Ectodermal cell (in vitro differentiated cells): ENCODE results near the gene RAB1A.

Source experiments
- H3K27ac ChIP-seq: 2 replicates; pipeline ENCODE4 v1.7.0; 2013; ENCODE audit warnings: mild to moderate bottlenecking, low read depth, low read length; ENCODE audit not compliant: insufficient read depth, poor library complexity, severe bottlenecking
- H3K27me3 ChIP-seq: 2 replicates; pipeline ENCODE4 v1.7.0; 2013; ENCODE audit warnings: mild to moderate bottlenecking, low read length; ENCODE audit not compliant: insufficient read depth, control insufficient read depth, poor library complexity, severe bottlenecking
- H3K36me3 ChIP-seq: one replicate; pipeline ENCODE4 v1.7.0; 2013; ENCODE audit warnings: low read length; ENCODE audit not compliant: control insufficient read depth, insufficient read depth
- H3K4me1 ChIP-seq: one replicate; pipeline ENCODE4 v1.7.0; 2013; ENCODE audit warnings: low read length; ENCODE audit not compliant: control insufficient read depth, insufficient read depth
- H3K4me3 ChIP-seq: 2 replicates; pipeline ENCODE4 v1.7.0; 2013; ENCODE audit warnings: low read depth, low read length, control low read depth; ENCODE audit not compliant: insufficient read depth
- H3K9me3 ChIP-seq: 2 replicates; pipeline ENCODE4 v1.7.0; 2013; ENCODE audit warnings: mild to moderate bottlenecking, low read length, moderate library complexity; ENCODE audit not compliant: control insufficient read depth
- WGBS, 2 experiments: methylation state at CpG; one replicate each; pipeline ENCODE4 v1.1.7; 2013; ENCODE audit warnings: missing lambda C conversion rate in 2 of 2; 5-methylcytosine and 5-hydroxymethylcytosine counted together

Gene RAB1A

DNA sequence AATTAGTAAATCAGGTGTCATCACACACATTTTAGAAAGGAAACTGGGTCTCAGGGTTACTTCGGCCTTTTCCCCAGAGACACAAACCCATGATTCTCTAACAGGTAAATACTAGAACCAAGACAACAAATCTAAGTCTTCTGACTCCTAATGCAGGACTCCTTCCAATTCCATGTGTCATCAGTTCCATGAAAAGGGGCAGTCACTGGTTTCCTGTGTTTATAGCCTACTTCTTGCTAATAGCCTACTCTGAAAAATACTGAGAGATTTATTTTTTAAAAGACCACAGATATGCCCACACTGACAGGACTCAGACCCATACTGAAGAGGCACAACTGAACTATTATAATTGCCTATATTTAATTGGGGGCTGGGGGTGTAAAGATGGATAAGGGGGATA lies 33.0 kb downstream of the RAB1A start:
- Histone ChIP-seq H3K27me3 (no peaks in the 10 kb centered on the region), H3K9me3 (no peaks in the 10 kb centered on the region), H3K36me3 (peaks cover 23% of the 10 kb centered on the region), H3K4me1 (no peaks in the 10 kb centered on the region), H3K27ac (no peak overlapping the region), H3K4me3 (no peak overlapping the region)
- WGBS, 2 experiments: 95 to 96% methylated on average over 1 of the region's 1 CpG

DNA sequence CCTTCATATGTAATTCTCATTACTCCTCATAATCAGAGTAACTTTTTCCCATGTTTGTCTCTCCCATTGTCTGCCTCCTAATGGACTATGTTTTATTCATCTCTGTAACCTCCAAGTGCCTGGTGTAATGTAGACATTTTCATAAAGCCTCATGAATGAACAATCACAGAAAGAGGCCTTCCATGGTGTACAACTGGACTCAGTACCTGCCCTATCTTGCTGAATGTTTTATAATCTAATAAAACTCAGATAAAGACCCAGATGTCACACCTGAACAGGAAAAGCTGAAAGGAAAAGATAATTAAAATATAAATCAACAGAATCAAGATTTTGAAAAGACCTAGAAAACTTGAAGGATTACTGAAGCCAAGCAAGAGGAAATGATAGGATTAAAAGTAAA lies 36.7 kb downstream of the RAB1A start:
- H3K4me1 ChIP-seq: no peaks in the 10 kb centered on the region
- peaks cover 21% of the 10 kb centered on the region for H3K36me3 ChIP-seq
- H3K27ac ChIP-seq: no peak overlapping the region
- no peak overlapping the region for H3K4me3 ChIP-seq
- H3K9me3 ChIP-seq: no peaks in the 10 kb centered on the region
- no peaks in the 10 kb centered on the region for H3K27me3 ChIP-seq

DNA sequence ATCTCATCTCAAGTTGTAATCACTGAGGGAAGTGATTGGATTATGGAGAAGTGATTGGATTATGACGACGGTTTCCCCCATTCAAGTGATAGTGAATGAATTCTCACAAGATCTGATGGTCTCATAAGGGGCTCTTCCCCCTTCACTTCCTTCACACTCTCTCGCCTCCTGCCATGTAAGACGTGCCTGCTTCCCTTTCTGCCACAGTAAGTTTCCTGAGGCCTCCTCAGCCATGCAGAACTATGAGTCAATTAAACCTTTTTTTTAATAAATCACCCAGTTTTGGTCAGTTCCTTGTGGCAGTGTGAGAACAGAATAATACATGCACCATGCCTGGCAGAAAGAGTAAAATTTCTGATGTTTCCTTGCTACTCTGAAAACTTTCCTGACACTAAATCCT lies 37.1 kb downstream of the RAB1A start:
- Histone ChIP-seq H3K27ac (no peak overlapping the region), H3K4me3 (no peak overlapping the region), H3K36me3 (peaks cover 21% of the 10 kb centered on the region), H3K27me3 (no peaks in the 10 kb centered on the region), H3K9me3 (no peaks in the 10 kb centered on the region), H3K4me1 (no peaks in the 10 kb centered on the region)
- 89 to 99% methylated on average over 4 of the region's 4 CpGs for whole genome bisulfite sequencing, 2 experiments

DNA sequence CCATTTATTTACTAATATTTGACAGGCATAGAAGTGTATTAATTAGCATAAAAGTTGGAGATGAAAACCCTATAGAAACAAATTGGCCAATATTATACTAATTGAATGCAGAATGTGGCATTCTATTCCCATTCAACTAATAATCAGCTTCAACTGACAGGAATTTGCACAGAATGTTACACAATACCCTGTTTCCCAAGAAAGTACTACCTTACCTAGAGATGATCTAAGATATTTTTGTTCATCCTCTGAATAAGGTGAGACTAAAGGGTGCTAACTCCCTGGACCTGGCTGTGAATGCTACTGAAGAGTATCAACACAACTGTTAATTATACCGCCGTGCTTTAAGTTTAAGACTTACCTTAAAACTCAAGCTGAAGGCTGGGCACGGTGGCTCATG lies 44.8 kb downstream of the RAB1A start:
- Histone ChIP-seq H3K4me1 (no peaks in the 10 kb centered on the region), H3K36me3 (peaks cover 18% of the 10 kb centered on the region), H3K27ac (no peak overlapping the region), H3K9me3 (no peaks in the 10 kb centered on the region), H3K4me3 (no peak overlapping the region), H3K27me3 (no peaks in the 10 kb centered on the region)
- 92% methylated on average over 3 of the region's 3 CpGs for WGBS, 2 experiments

DNA sequence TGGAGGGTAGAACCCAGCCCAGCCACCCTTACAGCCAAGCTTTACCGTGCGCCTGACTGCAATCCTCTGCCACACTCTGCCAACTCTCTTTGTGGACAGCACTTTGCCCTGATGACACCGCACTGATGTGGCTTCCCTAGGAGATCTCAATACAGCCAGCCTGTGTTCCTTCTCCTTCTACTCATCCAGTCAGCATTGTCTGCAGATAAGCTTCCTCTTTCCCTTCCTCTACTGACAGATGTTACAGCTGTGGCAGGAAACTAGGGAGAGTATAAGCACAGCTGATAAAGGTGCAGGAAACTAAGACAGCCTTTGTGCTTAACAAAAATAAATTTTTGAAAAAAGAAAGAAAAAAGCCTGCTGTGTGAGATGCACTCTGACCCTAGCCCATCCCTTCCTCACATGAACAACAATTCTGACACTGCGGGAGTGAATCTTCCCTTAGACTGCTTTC lies 48.6 kb downstream of the RAB1A start:
- WGBS, 2 experiments: 93 to 94% methylated on average over 4 of the region's 4 CpGs
- no peaks in the 10 kb centered on the region for H3K4me1 ChIP-seq
- H3K36me3 ChIP-seq: peaks cover 21% of the 10 kb centered on the region

DNA sequence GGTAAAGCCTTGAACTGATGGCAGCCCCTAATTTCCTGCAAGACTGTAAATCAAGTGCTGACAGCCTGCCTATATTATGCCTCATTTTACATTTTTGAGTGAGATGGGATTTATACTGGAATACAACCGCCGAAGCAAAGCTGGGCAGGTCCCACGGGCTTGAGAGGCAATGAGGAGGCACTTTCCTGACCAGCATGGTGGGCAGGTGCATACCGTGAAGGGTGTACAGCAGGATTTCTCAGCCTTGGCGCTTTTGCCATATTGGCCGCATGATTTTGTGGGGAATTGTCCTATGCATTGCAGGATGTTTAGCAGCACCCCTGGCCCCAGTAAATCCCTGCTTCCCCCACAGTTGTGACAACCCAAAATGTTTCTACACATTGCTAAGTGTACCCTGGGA lies 50.9 kb downstream of the RAB1A start:
- Histone ChIP-seq H3K36me3 (peaks cover 27% of the 10 kb centered on the region), H3K4me3 (no peak overlapping the region), H3K27ac (no peak overlapping the region), H3K4me1 (no peaks in the 10 kb centered on the region), H3K9me3 (no peaks in the 10 kb centered on the region), H3K27me3 (no peaks in the 10 kb centered on the region)
- WGBS, 2 experiments: 96% methylated on average over 6 of the region's 6 CpGs

More for the DNA sequence above, 48.6 kb downstream of the RAB1A start:
- Histone ChIP-seq H3K4me3 (no peak overlapping the region), H3K27ac (no peak overlapping the region), H3K27me3 (no peaks in the 10 kb centered on the region), H3K9me3 (no peaks in the 10 kb centered on the region)

DNA sequence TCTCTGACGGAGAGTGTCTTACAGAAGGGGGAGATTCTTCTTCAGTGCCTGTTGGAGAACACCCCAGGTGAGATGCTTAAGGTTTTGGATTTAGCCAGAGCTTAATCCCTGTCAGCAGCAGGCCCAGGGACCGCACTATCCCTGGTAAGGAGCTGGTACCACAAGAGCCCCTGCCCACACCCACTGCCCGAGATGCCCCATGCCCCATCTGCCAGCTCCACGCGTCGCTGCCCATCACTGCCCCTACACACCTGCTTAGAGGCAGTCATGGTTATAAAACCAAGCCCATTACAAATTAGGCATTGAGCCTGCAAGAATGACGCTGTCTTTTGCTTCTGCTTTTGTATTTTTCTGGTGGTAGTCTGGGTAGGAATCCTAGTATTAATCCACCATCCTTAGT lies 52.0 kb downstream of the RAB1A start:
- Histone ChIP-seq H3K27ac (no peak overlapping the region), H3K4me3 (no peak overlapping the region), H3K9me3 (no peaks in the 10 kb centered on the region), H3K36me3 (peaks cover 24% of the 10 kb centered on the region), H3K4me1 (no peaks in the 10 kb centered on the region), H3K27me3 (no peaks in the 10 kb centered on the region)
- 88 to 91% methylated on average over 7 of the region's 7 CpGs for WGBS, 2 experiments

DNA sequence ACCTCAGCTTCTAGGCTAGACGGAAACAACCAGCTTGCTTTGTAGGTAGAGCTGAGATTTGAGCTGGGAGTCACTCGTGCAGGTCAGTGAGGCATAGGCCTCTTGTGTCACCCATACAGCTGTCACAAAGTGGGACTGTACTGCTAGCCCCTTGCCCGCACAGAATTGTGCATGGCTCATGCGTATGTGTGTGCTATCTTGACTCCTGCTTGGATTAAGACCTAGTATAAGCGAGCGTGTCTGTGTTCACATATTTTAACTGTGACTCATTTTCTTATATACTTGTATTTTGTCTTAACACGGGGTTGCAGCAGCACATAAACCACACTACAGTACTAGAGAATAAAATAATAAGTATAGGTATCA lies 53.6 kb downstream of the RAB1A start:
- H3K4me1 ChIP-seq: no peaks in the 10 kb centered on the region
- H3K36me3 ChIP-seq: peaks cover 34% of the 10 kb centered on the region
- H3K27ac ChIP-seq: no peak overlapping the region
- 86 to 98% methylated on average over 6 of the region's 7 CpGs for WGBS, 2 experiments
- no peaks in the 10 kb centered on the region for H3K27me3 ChIP-seq
- H3K4me3 ChIP-seq: no peak overlapping the region
- H3K9me3 ChIP-seq: no peaks in the 10 kb centered on the region

DNA sequence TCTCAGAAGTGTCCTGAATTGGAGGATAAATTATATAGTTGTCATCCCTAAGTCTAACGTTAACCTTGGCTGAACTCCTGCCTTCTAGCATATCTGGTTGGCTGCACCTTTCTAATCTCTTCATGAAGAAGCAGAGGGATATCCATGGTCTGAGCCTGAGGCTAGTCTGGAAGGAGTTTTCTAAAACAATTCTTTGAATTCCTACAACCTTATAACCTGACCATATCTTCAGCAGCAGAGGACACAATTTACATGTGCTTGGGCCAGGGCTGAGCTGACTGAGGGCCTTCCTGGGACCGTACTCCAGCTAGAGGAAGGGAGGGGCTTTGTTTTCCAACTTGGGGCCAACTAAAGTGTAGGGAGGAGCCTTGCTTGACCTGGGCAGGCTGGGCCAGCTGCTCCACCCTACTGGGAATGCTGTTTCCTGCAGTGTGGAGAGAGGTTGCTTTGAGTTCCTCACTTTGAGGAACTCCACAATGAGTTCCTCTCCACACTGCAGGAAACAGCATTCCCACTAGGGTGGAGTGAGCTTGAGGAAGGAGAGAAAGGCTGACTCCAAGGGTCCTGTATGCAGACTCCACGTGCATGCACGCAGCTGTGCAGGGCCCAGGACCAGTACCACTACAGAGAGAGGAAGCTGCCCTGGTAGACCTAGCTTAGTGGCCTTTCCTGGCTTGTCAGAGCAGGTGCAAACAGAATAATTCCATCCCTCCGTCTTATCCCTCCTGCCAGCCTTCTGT lies 54.1 kb downstream of the RAB1A start:
- H3K27me3 ChIP-seq: no peaks in the 10 kb centered on the region
- no peak overlapping the region for H3K4me3 ChIP-seq
- 78 to 81% methylated on average over 5 of the region's 5 CpGs for WGBS, 2 experiments
- H3K4me1 ChIP-seq: no peaks in the 10 kb centered on the region
- no peak overlapping the region for H3K27ac ChIP-seq
- peaks cover 37% of the 10 kb centered on the region for H3K36me3 ChIP-seq
- no peaks in the 10 kb centered on the region for H3K9me3 ChIP-seq

DNA sequence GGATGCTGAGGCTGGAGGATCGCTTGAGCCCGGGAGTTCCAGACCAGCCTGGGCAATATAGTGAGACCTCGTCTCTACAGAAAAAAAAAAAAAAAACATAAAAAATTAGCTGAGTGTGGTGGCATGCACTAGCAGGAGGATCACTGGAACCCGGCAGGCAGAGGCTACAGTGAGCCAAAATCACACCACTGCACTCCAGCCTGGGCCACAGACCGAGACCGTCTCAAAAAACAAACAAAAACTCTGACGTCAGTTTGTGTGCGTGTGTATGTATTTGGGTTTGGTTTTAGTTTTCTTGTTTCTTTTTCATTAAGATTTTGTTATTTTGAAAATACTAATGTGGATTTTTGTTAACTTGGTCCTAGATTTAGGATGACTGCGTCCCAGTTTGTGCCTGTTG lies 54.7 kb downstream of the RAB1A start:
- H3K9me3 ChIP-seq: no peaks in the 10 kb centered on the region
- no peaks in the 10 kb centered on the region for H3K4me1 ChIP-seq
- H3K27ac ChIP-seq: no peak overlapping the region
- peaks cover 43% of the 10 kb centered on the region for H3K36me3 ChIP-seq
- H3K4me3 ChIP-seq: no peak overlapping the region
- 91 to 94% methylated on average over 9 of the region's 9 CpGs for WGBS, 2 experiments
- no peaks in the 10 kb centered on the region for H3K27me3 ChIP-seq
